ENCODE measurements around the gene CAPN11. TPM values are rescaled to one million over a fixed set of nuclear protein-coding genes. Genes with fewer than 3 reads are reported as not detected.

Gene CAPN11
- total and polyA plus RNA-seq, 2 donors (not counting 3 experiments of a cell fraction or from before 2014, with no cell fraction given) = 1.4 to 1.7 TPM

- no peak overlapping the region for H2AFZ ChIP-seq (ENCODE audit: low read depth, low read length)
- dilution Hi-C loops (cut with MboI; ENCODE audit: extremely low pct_ligation_motif_present, low sequenced_read_pairs) (no loop called here), intact Hi-C loops (cut with micrococcal nuclease) (no loop called here)
- no TSS peak for BruUV-seq (replicated peaks)
- no peaks in the 10 kb centered on the region for H3K36me3 ChIP-seq (ENCODE audit: control insufficient read depth in 2 of 2, extremely low read depth in 1 of 2, insufficient read depth in 2 of 2, low read length in 2 of 2)
- CTCF ChIA-PET = interaction anchor here (0.6 to 1.7 kb wide), 2 partner anchors 20 to 29 kb away, joined by 5 read pairs; no protein-coding TSS in a partner anchor
- no peaks in the 10 kb centered on the region for H3K9me1 ChIP-seq (replicated peaks; ENCODE audit: control insufficient read depth, extremely low read depth, insufficient read depth, low read length)
- H3K9me3 ChIP-seq (replicated peaks; ENCODE audit: control insufficient read depth, insufficient read depth, low read length) = no peaks in the 10 kb centered on the region
- FAIRE-seq (no peak), DNase-seq (ENCODE audit: low read depth, low spot score) (no peak)
- no peak overlapping the region for H3K9ac ChIP-seq (replicated peaks; ENCODE audit: extremely low read depth, insufficient read depth, low read length)
- H3K27me3 ChIP-seq (ENCODE audit: control insufficient read depth in 2 of 2, insufficient read depth in 2 of 2, low read length in 2 of 2) = no peaks in the 10 kb centered on the region
- no peak overlapping the region for H3K4me3 ChIP-seq (replicated peaks in 1 of 3; ENCODE audit: insufficient read depth in 1 of 3, low read depth in 1 of 3, low read length in 3 of 3)
- H3K4me1 ChIP-seq (ENCODE audit: control insufficient read depth, extremely low read depth, insufficient read depth, low read length) = peaks cover 14% of the 10 kb centered on the region
- H3K79me2 ChIP-seq (ENCODE audit: control insufficient read depth, insufficient read depth, low read length) = no peaks in the 10 kb centered on the region
- H3K4me2 ChIP-seq (ENCODE audit: insufficient read depth, low read length) = no peak overlapping the region
- TF ChIP-seq EZH2 (IDR thresholded peaks at IDR 0.05; ENCODE audit: borderline replicate concordance, low read depth, low read length, severe bottlenecking) = no peak
- no peak for TF ChIP-seq FOS (IDR thresholded peaks at IDR 0.05; ENCODE audit: borderline replicate concordance, insufficient read depth, low read length)
- TF ChIP-seq, protein P1, sequence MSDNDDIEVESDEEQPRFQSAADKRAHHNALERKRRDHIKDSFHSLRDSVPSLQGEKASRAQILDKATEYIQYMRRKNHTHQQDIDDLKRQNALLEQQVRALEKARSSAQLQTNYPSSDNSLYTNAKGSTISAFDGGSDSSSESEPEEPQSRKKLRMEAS (IDR thresholded peaks at IDR 0.05; ENCODE audit: insufficient read depth, insufficient read length) = no peak
- TF ChIP-seq POLR2A (IDR thresholded peaks at IDR 0.05; ENCODE audit: low read depth, low read length) = no peak
- POLR2A ChIA-PET = no interaction called here
- no peaks in the 10 kb centered on the region for H4K20me1 ChIP-seq (replicated peaks; ENCODE audit: control insufficient read depth, extremely low read depth, insufficient read depth, low read length)
- H3K27ac ChIP-seq (ENCODE audit: insufficient read depth, low read depth, low read length) = no peak overlapping the region
These were observed 43.2 kb downstream of the CAPN11 start for GRCh38 chr6:44201638-44202303.

- DNase-seq (ENCODE audit: low read depth, low spot score) = no peak
- H3K27ac ChIP-seq (ENCODE audit: insufficient read depth, low read depth, low read length) = no peak overlapping the region
- H3K36me3 ChIP-seq (ENCODE audit: control insufficient read depth in 2 of 2, extremely low read depth in 1 of 2, insufficient read depth in 2 of 2, low read length in 2 of 2) = no peaks in the 10 kb centered on the region
- no peaks in the 10 kb centered on the region for H3K9me1 ChIP-seq (replicated peaks; ENCODE audit: control insufficient read depth, extremely low read depth, insufficient read depth, low read length)
- ChIA-PET POLR2A (no interaction called here), CTCF (interaction anchor here (0.7 to 1.0 kb wide), 3 partner anchors 10 to 29 kb away, joined by 3 to 5 read pairs (median 3); no protein-coding TSS in a partner anchor)
- H2AFZ ChIP-seq (ENCODE audit: low read depth, low read length) = peak overlapping the region; percentile 14
- peak; percentile 75 for FAIRE-seq
- no peaks in the 10 kb centered on the region for H3K9me3 ChIP-seq (replicated peaks; ENCODE audit: control insufficient read depth, insufficient read depth, low read length)
- H3K9ac ChIP-seq (replicated peaks; ENCODE audit: extremely low read depth, insufficient read depth, low read length) = no peak overlapping the region
- intact Hi-C loops (cut with micrococcal nuclease) = no loop called here
- H4K20me1 ChIP-seq (replicated peaks; ENCODE audit: control insufficient read depth, extremely low read depth, insufficient read depth, low read length) = no peaks in the 10 kb centered on the region
- no peaks in the 10 kb centered on the region for H3K27me3 ChIP-seq (ENCODE audit: control insufficient read depth in 2 of 2, insufficient read depth in 2 of 2, low read length in 2 of 2)
- BruUV-seq (replicated peaks) = no TSS peak
- H3K79me2 ChIP-seq (ENCODE audit: control insufficient read depth, insufficient read depth, low read length) = no peaks in the 10 kb centered on the region
- no peak overlapping the region for H3K4me2 ChIP-seq (ENCODE audit: insufficient read depth, low read length)
- dilution Hi-C loops (cut with MboI; ENCODE audit: extremely low pct_ligation_motif_present, low sequenced_read_pairs) = no loop called here
- peaks cover 14% of the 10 kb centered on the region for H3K4me1 ChIP-seq (ENCODE audit: control insufficient read depth, extremely low read depth, insufficient read depth, low read length)
- H3K4me3 ChIP-seq (replicated peaks in 1 of 3; ENCODE audit: insufficient read depth in 1 of 3, low read depth in 1 of 3, low read length in 3 of 3) = no peak overlapping the region
- TF ChIP-seq EZH2 (IDR thresholded peaks at IDR 0.05; ENCODE audit: borderline replicate concordance, low read depth, low read length, severe bottlenecking) = no peak
- TF ChIP-seq POLR2A (IDR thresholded peaks at IDR 0.05; ENCODE audit: low read depth, low read length) = no peak
- TF ChIP-seq MYC (IDR thresholded peaks at IDR 0.05; ENCODE audit: low read depth, low read length) = no peak
- no peak for TF ChIP-seq CTCF (IDR thresholded peaks at IDR 0.05; ENCODE audit: extremely low read depth in 1 of 2, insufficient read depth in 1 of 2, low read depth in 1 of 2, low read length in 2 of 2)
- TF ChIP-seq JUN (IDR thresholded peaks at IDR 0.05; ENCODE audit: borderline replicate concordance, insufficient read depth, insufficient read length, low read depth) = no peak
- TF ChIP-seq FOS (IDR thresholded peaks at IDR 0.05; ENCODE audit: borderline replicate concordance, insufficient read depth, low read length) = no peak
These were observed 43.8 kb downstream of the CAPN11 start for GRCh38 chr6:44202332-44202971.

All from endothelial cell of umbilical vein (primary cell).